GM18951 (cell line): ENCODE data around the gene ERICH3.

ENCODE experiments used
- POLR2A ChIP-seq: IDR thresholded peaks from 4 replicates; pipeline ENCODE4 v1.6.1; 2011; ENCODE audit warnings: mild to moderate bottlenecking; ENCODE audit not compliant: insufficient read length, insufficient read depth; ENCODE audit errors: extremely low read depth
- in situ Hi-C: fragments of 300-500 bp; cut with MboI; formaldehyde crosslinking; loops from one replicate; pipeline ENCODE4 v1.12.0; 2022; ENCODE audit warnings: low sequenced_read_pairs, mixed read lengths, inconsistent platforms; ENCODE audit not compliant: unreplicated experiment

The ERICH3 gene

DNA sequence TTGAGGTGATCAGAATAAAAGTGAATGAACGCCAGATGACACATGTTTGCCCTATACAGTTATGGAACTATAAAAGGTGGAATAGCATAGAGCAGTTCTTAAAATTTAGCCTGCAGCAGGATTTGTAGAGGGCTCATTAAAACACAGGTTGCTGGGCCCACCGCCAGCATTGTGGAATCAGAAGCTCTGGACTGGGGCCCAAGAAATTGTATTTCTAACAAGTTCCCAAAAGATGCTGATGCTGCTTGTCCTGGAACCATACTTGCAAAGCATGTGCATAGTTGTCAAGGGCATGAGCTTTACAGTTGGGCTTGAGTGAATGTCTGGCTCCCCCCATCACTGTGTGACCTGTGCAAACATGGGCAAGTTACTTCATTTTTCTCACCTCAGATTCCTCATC is 123.7 kb downstream of the ERICH3 start:
- no peak for TF ChIP-seq POLR2A
- in situ Hi-C loops, result no loop called here

DNA sequence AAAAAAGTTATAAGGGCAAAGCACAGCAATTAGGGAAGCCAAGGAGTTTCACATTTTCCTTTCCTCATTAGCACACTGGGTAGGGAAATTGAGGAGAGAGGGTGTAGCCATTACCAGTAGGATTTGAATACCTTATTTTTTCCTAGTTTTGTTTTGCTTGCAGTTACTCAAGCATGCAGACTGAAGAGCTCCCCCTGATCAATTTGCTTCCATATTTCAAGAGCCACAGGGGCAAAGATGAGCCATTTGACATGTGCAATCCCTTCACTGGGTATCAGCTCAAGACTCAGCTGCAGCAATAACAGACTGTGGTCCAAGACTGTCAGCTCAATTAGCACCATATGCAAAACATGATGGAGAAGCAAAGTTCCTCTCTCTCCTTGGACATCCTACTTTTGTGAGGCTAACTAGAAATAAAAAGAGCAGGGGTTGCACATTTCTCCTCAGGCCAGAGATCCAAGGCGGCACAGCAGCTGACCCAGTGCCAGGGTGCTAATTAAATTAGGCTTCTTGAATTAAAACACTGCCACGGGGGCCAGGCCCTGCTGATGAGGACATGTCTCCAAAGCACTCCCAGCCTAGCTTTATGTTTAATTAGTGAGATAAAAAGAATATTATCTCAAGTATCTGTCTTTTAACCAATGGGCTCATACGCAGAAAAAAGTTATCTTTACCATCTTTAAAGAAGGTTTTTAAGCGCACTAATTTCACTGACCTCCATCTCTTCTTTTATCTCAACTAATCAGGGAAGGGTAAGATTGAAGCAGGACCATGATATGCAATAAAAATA is 124.4 kb downstream of the ERICH3 start:
- in situ Hi-C loops, result no loop called here
- TF ChIP-seq POLR2A, result no peak

DNA sequence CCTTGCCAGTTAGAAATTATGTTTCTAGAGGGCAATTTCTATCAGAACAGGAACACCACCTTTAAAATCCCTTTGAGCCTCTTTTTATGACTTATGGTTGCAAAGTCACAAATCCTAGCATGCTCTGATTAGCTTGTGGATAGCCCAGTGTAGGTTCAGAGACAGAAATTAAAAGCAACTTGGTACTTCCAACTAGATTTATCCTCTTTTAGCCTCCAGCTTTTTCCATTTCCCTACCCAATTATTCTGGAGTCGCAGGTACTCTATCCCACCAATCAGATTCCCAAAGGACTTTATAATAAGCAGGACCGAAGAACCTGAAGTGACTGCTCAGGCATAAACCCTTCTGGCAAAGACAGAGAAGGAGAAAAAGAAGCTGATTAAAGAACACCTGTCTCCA is 127.8 kb downstream of the ERICH3 start:
- in situ Hi-C loops, result no loop called here

DNA sequence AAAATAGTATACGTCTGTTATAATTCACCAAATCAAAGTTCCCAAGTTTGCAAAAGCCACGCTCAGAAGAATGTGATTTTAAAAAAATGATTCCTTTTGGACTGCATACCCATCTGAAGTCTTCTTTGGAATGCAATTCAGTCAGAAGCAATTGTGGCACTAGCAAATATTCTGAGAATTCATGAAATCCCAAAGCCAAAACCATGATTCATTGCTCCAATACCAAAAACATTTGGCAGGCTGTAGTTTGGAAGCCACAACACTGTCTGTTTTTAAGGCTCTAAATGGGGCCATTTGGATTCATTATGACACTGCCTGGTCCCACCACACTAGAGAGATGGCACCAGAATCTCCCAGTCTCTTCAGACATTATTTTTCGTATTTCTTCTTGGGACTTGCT is 139.4 kb downstream of the ERICH3 start:
- in situ Hi-C loops, result no loop called here

More for the DNA sequence above, 127.8 kb downstream of the ERICH3 start:
- TF ChIP-seq POLR2A, result no peak

DNA sequence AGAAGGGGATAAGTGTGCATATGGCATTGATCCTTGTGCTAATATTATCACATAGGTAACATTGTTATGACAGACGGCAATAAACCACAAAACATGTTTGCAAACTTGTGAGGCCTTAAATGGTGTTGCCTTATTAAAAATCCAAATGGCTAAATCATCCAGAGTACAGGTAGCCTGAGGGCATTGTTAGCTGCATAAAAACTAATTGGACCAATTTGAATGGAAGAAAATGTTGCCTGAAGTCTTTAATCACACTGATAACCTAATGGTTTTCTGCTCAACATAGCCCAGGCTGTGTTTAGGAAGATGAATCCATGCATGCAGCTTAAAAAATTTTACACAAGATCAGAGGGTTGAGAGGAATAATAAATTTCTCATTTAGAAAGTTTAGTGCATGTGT is 141.8 kb downstream of the ERICH3 start:
- in situ Hi-C loops, result no loop called here
- TF ChIP-seq POLR2A, result no peak

More for the DNA sequence above, 139.4 kb downstream of the ERICH3 start:
- TF ChIP-seq POLR2A, result no peak

DNA sequence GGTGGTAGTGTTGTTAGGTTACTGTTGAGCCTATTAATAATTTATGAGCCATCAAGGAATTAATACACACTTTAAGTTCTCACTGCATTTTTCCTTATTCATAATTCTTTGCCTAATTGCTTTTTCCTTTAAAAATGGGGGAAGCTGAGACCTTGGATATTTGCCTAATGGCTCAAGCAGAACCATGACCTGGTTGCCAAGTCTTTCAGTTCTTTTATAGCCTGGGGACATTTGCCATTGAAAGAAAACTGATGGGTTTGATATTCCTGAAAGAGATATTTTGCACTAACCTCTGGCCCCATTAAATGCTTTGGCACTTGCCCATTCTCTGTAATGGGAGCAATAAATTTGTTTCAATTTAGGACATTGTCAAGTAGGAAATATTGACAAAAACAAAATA is 142.7 kb downstream of the ERICH3 start:
- TF ChIP-seq POLR2A, result no peak
- in situ Hi-C loops, result no loop called here

DNA sequence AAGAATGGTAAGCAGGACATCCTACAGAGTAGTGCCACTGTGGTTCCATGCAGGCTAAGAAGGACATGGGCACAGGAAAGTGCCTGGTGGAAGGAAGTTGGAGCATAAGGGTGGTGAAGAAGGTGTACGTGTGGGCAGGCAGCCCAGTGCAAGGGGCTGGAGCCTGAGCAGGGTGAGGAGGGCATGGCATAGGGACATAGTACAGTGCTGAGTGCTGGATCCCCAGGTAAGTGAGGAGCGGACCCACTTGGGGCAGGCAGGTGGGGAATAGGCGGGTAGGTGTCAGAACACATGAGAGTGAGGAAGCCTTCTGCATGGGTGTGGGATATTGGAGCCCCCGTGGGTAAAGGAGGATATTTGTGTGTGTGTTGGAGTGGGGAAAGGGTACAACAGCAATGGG is 145.5 kb downstream of the ERICH3 start:
- no peak for TF ChIP-seq POLR2A
- in situ Hi-C loops, result no loop called here

DNA sequence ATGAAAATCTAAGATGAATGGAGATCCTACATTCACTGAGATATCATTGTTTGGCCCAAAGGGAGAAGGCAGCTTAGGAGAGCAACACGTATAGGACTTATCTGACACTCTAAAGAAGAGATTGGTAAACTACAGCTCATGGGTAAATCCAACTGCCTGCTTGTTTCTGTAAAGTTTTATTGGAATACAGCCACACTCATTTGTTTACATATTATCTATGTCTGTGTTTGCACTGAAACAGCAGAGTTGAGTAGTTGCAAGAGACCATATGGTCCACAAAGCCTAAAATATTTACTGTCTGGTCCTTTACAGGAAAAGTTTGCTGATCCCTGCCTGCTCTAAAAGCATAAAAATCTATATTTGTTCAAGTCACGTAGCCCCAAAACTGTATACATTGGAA is 146.9 kb downstream of the ERICH3 start:
- in situ Hi-C loops, result no loop called here
- TF ChIP-seq POLR2A, result no peak

DNA sequence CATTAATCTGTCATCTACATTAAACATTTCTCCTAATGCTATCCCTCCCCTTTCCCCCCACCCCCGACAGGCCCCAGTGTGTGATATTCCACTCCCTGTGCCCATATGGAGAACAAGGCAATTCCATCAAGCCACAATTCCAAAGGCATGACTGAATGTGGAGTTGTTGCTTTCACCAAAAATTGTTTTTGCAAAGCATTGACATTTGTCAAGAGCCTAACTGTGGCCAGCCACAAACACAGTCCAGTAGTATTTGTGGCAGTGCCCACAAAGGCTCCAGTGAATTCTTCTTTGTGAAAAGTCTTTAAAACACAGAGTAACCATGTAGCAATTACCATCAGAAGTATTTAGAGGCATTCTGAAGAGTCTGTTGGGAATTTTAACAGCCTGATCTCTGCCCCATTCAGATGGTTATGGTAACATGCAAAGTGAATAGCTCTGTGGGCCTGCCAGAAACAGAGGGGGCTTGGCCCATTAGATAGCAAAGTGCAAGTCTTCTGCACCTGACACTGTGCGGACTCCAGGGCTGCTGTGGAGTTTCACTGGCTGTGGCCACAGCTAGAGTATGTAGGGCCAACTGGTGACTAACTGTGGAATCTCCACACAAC is 149.6 kb downstream of the ERICH3 start:
- in situ Hi-C loops, result no loop called here
- TF ChIP-seq POLR2A, result no peak

DNA sequence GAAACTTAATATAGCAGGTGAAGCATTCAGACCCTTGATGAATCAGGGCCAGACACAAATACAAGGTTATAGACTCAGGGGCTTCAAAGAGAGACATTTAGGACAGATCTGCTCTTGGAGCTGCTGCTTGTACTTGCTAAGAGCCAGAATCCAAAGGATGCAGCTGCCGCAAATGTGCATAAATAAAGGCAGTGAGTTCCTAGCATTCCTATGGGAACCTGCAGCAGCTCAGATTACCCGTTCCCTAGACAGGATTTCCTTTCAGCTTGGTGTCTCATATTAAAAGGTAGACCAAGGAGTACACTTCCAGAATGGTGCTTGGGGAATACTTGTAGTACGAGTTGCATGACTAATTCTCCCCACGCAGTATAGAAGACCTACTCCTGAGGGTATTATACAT is 151.4 kb downstream of the ERICH3 start:
- in situ Hi-C loops, result no loop called here

More for the DNA sequence above, 151.4 kb downstream of the ERICH3 start:
- TF ChIP-seq POLR2A, result no peak
